ENCODE data around the gene ADK.
"Not testable (repeated sequence)": the region's sequence is repeated elsewhere in the genome, so short reads cannot be mapped to it uniquely, and the experiment has no call there.

The ADK gene

DNA sequence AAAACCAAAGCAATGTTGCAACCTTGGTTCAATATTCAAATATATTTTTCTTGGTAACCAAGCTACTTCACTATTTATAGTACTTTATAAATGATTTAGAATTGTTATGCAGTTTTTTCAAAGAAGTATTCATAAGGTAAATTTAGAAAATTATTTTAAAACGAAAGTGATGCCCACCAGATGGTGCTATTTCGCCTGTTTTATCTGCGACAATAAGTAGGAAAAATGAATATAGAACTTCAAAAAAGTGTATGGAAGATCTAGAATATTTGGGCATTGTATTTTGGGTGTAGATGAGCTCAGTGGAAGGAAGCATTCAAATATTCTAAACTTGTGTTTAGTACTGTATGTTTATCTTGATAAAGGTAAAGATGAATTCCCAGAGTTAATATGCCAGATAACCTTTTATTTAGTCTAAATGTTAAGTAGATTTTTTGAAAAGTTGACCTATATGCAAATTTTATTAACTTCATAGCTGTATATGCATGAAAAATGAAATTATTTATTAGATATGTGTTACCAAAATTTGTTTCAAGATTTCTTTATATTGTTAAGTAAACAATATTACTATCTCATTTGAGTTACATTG, 93.2 kb downstream of the ADK start:
- no peak for DNase-seq

DNA sequence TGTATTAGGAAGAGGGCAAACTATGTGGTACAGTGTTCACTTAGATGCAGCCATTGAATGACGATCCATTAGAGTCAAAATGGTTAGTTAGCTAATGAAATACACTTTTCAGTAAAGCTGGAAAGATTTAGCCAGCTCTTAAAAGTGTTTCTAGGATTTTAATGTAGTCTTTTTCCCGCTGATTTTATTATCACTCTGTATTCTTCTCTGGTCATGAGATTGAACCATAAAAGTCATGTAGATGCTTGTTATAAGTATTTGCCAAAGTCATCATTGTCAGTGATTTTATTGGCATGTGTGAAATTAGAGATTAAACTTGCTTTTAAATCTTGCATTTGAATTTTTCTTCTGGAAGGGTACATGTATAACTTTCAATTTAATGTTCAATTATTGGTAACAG, 93.8 kb downstream of the ADK start:
- DNase-seq = no peak

DNA sequence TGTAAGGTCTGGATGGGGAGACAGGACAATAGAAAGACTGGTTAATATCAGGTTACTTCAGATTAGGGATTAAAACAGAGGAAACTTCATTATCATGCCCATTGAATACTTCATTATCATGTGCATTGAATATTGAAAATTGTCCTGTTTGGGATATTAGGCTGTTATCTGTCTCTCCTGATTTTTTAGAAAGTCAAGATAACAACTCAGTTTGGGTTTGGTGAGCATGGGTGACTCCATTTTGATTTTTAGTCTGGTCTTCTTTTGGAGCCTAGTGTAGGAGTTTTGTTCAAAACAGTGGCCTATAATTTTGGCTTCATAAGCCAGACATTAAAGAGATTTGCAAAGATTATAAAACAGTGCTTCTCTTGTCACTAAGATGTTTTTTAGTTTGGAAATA, 95.5 kb downstream of the ADK start:
- DNase-seq = no peak

DNA sequence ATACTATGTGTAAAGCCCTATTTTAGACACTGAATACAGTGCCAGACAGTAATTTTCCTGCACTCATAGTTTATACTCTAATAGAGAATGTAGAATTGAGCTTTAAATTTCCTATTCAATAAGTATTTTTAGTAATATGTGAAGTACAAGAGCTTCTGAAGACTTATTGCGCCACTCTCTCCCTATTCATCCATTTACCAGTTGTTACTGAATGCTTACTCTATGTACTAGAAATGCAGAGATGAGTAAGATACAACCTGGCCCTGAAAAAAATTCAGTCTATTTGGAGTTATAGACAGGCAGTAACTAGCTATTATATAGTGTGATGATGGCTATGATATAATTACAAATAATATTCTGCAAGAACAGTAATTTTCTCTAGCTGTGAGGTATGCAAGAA, 98.8 kb downstream of the ADK start:
- DNase-seq = no peak

DNA sequence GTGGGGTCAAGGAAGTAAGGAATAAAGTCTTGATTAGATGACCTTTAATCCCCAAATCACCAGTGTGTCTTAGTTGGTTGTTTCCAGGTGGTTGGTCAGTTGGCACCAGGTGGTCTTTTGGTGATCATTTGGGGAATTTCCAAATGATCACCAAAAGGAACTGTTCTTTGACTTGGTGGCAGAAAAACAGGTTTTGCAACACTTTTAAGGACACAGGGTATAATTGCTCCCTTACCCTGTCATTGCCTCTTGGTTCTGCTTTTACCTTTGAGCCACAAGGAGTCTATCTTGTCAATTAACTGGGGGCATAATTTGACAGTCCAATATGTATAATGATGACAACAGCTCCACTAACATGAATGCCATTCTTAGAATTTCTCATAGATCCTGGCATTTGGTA, 104.2 kb downstream of the ADK start:
- DNase-seq = no peak

DNA sequence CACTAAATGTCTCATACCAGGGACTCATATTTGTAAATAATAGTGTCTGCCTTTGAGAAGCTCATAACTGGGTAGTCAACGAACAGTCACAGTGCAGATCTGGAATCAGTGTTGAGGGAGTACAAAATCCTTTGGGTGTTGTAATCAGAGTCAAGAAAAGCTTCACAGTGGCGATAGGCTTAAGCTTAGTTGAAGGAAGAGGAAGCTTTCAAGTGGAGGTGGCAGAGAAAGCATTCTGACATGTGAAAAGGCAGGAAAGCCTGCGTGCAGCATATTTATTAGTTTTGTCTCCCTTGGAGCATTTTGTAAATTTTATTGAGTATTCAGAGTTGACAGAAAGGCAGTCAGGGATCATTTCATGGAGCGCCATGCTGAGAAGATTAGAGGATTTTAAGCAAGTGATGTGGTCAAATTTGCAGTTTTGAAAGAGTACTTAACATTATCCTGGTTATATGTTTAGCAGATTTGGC, 104.9 kb downstream of the ADK start:
- DNase-seq = no peak

DNA sequence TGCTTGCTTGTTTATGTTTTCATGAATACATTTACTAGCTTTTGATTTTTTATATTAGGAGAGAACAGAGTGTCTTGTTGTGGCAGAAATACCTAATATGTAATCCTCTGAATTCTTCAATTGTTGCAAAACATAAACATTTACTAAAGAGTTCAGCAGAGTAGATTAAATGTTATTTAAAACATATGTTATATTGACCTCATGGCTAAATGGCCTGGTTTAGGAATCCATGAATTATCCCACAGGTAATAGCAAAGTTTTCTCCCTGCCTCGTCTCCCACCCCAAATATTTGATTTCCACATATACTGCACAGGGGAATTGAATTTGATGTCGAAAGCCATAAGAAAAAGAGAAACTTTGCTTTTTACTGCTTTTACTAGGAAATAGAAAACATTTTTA, 111.8 kb downstream of the ADK start:
- DNase-seq = no peak

DNA sequence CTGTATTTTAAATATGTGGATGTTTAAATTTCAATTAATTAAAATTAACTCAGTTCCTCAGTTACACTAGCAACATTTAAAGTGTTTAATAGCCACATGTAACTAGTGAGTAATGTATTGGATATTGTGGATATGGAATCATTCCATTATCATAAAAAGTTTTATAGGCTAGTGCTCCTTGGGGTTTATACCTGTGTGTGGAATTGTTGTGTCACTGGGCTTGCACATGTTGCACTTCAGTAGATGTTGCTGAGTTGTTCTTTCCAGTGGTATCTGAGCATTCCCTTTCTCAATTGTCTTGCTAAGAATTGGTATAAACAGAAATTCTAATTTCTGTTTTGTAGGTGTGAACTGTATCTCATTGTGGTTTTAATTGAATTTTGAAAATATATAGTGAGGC, 113.0 kb downstream of the ADK start:
- DNase-seq = no peak

DNA sequence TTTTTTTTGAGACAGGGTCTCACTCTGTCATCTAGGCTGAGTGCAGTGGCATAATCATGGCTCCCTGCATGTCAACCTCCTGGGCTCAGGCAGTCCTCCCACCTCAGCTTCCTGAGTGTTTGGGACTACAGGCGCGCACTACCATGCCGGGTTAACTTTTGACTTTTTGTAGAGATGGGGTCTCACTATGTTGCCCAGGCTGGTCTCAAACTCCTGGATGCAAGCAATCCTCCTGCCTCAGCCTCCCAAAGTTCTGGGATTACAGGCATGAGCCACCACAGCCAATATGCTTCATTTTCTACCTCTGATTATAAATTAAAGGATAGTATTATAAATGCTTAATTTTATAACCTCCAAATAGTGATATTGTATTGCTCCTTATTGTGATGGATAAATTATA, 121.3 kb downstream of the ADK start:
- no peak for DNase-seq

DNA sequence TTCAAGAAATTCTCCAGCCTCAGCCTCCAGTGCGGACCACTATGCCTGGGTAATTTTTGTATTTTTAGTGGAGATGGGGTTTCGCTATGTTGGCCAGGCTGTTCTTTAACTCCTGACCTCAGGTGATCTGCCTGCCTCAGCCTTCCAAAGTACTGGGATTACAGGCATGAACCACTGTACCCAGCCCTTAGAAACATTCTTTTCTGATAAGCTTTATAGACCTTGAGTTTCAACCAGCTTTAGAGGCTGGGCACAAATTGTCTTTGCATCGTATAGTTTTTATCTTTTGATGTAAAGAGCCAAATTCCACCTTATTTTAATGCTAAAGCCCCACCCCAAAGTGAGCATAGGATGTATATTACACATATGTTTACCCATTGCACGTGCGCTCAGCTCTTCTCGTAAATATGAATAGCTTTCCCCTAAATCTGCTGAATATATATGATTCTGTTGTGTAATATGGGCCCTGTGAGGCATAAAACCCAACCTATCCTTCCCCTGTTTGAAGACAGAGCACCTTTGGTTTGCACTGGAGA, 124.8 kb downstream of the ADK start:
- DNase-seq = no peak

DNA sequence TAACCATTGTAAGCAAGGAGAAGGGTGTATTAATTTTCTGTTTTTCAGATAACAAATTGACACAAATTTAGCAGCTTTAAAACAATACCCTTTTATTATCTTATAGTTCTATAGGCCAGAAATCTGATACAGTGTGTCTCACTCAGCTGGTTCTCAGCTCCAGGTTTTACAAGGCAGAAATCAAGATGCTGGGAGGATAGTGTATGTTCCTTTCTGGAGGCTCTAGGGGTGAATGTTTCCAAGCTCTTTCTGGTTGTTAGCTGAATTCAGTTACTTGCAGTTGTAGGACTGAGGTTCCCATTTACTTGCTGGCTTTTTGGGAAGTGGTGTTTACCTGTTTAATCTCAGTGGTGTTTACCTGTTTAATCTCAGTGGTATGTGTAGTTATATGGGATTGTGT, 125.4 kb downstream of the ADK start:
- DNase-seq = no peak

DNA sequence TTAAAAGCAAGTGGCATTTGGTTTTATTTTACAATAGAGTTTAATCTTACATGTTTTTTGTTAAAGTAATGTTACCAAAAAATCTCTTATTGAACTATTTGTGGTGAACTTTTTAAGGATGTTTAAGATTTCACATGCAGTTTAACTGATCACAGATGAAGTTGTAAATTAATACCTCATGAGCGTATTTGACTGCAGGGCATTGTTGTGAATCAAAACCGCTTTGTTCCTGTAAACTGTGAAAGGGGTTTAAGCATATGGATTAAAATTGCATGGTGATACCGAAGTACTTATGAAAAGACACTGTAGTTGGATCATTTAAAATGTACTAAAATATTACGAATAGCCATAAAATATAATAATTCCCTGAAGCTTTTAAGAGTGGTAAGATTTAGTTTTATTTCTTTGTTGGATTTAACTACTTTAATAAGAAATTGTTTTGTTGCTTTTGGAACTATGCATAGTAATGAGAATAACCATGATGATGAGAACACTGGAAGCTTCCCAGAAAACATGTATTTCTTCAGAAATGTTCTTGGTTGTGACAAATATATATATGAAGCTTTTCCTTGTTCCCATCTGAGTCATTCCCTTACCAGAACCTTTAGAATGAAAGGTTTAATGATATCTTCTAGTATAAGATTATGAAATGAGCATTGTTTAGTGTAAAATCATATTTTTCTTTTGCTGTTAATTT, 131.3 kb downstream of the ADK start:
- DNase-seq = no peak

DNA sequence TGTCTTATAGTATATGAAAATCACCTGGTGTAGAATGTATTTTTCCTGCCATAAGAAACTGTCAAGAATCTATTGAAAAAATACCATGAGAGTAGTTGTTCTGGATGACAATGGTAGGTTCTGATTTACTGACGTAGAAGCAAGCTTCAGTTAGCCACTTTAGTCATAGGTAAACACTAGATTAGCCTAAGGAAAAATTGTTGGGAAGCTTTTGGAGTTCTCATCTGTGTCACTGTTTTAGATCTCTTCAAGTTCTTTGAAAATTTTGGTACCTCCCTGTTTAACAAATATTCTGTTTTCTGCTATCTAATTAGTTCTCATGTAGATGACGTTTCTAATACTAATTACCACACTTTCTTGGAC, 131.8 kb downstream of the ADK start:
- no peak for DNase-seq

DNA sequence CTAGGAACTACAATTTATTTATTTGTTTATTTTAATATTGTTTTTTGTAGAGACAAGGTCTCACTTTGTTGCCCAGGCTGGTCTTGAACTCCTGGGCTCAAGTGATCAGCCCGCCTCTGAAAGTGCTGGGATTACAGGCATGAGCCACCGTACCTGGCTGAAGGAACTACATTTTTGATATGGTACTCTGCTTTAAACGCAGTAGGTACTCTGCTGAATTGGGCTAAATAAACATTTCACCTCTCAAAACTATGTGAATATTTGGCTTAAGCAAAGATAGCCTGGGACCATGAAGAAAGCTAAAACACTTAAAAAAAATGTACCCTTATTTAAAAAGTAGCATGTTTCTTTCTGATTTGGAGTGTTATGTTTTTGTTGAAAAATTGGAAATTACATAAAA, 138.2 kb downstream of the ADK start:
- DNase-seq = no peak

DNA sequence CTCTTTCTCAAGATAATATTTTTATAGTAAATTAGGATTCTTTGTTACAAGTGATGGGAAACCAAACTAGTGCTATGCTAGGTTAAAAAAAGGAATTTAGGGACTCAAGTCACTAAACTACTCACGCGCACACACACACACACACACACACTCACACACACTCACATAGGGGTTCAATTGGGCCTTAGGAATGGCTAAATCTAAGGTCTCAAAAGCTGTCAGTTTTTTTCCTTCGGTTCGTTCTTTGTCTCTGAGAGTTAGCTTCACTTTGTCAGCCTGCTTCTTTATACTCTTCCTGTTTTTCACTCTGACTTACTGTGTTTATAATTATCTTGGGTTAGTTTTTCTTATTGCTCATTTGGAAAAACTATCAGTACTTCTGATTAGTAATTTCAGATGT, 138.9 kb downstream of the ADK start:
- no peak for DNase-seq

DNA sequence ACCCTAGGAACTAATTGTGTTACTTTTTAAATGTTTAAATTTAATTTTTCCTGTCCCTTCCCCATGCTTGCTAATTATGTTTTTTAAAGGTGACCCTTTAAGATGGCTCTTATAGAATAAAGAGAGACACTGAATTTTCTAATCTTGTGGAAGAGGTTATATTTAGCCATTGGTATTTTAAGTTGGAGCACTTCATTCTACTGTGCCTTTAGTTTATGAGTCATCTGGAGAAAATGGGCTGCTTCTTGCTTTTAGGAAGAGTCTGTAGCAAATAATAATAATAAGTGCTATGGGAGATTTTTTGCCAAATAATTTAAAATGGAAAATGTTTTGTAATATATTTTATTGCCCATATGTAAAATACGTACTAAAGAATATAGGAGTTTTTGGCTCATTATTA, 139.7 kb downstream of the ADK start:
- no peak for DNase-seq

DNA sequence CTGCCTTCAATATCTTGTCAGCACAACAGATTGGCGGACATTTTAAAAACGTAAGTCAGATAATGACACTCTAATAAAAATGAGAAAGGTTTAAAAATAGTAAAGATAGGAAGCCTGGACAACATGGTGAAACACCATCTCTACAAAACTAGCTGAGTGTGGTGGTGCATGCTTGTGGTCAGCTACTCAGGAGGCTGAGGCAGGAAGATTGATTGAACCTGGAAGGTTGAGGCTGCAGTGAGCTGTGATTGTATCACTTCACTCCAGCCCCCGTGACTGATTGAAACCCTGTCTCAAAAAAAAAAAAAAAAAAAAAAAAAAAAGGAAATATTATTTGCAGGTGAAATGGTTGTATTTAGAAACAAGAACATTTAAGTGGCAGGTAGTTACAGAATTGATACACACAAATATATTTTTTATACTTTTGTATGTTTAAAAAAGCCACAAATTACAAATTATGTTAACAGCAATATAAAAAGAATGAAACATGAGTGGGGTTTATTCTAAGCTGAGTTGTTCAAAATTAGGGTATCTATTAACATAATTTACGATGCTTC, 141.9 kb downstream of the ADK start:
- DNase-seq = no peak

DNA sequence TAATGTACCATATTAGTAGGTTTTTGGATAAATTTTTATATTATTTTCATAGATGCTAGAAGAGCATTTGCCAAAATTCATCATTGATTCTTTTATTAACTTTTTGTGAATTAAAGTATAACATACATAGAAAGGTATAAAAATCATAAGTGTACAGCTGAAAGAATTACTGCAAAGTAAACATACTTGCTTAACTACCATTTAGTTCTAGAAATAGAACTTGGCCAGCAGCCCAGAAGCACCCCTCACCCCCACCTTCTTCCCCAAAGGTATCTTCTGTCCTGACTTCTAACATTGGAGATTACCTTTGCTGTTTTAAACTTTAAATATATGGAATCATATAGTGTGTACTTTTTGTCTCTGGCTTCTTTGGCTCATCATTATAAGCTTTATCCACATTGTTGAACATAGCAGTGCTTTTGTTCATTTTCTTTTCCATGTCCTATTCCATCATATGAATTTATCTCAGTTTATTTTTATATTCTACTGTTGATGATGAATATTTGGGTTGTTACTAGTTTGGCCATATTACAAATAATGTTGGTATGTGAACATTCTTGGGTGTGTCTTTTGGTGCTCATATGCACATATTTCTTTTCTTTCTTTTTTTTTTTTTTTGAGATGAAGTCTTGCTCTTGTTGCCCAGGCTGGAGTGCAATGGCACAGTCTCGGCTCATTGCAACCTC, 142.8 kb downstream of the ADK start:
- no peak for DNase-seq

DNA sequence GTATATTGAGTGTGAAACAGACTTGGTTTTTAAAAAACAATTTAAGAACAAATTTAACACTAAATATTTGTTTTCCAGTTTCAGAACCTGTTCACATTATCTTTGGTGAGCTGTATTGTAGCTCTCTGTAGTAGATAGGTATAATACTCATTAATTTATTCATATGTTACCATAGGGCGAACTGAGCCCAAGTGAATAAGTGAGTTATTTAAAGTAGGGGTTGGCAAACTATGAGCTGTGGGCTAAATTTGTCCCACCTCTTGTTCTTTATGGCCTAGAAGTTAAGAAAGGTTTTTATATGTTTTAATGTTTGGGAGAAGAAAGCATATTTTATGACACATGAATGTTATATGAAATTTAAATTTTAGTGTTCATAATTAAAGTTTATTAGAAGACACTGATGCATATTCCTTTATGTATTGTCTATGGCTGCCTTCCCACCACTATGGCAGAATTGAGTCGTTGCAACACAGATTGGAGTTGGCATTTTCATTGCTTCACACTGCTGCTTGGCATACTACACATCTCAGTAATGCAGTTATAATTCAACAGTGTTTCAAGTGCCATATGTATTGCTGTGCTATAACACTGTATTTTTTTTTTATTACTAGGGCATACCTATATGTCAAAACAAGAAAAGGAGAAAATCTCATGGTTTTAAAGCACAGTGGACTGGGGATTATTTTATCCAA, 146.5 kb downstream of the ADK start:
- no peak for DNase-seq

DNA sequence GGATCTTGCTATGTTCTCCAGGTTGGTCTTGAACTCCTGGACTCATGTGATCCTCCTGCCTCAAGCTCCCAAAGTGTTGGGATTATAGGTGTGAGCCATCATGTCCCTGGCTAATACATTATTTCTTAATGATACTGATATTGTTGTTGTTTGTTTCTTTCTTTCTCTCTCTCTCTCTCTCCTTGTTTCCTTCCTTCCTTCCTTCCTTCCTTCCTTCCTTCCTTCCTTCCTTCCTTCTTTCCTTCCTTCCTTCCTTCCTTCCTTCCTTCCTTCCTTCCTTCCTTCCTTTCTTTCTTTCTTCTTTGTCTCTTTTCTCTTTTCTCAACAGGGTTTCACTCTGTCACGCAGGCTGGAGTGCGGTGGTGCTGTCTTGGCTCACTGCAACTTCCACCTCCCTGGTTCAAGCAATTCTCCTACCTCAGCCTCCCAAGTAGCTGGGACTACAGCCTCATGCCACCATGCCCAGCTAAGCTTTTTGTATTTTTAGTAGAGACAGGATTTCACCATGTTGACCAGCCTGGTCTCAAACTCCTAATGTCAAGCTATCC, 149.1 kb downstream of the ADK start:
- not testable (repeated sequence) for DNase-seq

DNA sequence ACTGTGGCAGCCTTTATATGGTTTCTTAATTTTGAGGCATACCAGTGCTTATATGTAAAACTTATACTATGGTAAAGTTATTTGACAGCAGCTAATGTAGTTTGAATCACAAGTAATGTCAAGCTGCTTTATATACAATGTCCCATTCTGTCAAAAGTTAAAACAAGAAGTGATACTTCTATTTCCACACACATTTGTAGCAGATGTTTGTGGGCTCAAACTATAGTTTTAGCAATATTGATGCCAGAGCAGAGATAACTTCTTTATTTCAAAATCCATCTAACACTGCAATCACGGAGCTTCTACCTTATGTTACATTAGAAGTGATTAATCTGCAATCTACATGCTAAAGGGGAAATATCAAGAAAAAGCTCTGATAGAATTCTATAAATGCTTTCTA, 149.6 kb downstream of the ADK start:
- no peak for DNase-seq

DNA sequence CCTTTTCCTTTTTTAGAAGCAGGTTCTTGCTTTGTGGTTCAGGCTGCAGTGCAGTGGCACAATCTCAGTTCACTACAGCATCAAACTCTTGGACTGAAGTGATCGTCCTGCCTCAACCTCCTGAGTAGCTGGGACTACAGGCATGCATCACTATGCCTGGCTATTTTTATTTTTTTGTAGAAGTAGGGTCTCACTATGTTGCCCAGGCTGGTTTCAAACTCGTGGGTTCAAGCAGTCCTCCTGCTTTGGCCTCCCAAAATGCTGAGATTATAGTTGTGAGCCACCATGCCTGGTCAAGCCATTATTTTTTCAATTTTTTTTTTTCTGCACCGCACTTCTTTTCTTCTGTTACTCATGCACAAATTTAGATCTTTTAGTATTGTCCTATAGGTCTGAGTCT, 154.7 kb downstream of the ADK start:
- no peak for DNase-seq

All from activated naive CD4-positive, alpha-beta T cell treated with Interleukin-2 at 50 U/mL for 16 hours (primary cell).